Smooth muscle cell (in vitro differentiated cells): ENCODE measurements around the gene ADH1C. TPM values are rescaled to one million over a fixed set of nuclear protein-coding genes. Genes with fewer than 3 reads are reported as not detected.

ENCODE experiments used
- DNase-seq: peaks from one replicate; lab custom pipeline; 2025; ENCODE audit not compliant: unreplicated experiment; lab: John Stamatoyannopoulos, UW
- H2AFZ ChIP-seq: fragments of 200-600 bp; sonication (generic); 2 replicates; pipeline ENCODE4 v1.6.0; 2016; ENCODE audit warnings: antibody characterized with exemption, low read depth, mild to moderate bottlenecking
- H3F3A ChIP-seq: fragments of 200-600 bp; sonication (generic); 2 replicates; pipeline ENCODE4 v1.6.0; 2017; ENCODE audit warnings: antibody characterized with exemption, low read depth
- H3K27ac ChIP-seq: fragments of 200-600 bp; sonication (generic); 2 replicates; pipeline ENCODE4 v1.5.1; 2016; ENCODE audit warnings: low read depth, mild to moderate bottlenecking
- H3K27me3 ChIP-seq: fragments of 200-600 bp; sonication (generic); 2 replicates; pipeline ENCODE4 v1.6.1; 2016; ENCODE audit warnings: low read depth, mild to moderate bottlenecking
- H3K36me3 ChIP-seq: fragments of 200-600 bp; sonication (generic); 2 replicates; pipeline ENCODE4 v1.5.1; 2016; ENCODE audit warnings: low read depth
- H3K4me1 ChIP-seq: fragments of 200-600 bp; sonication (generic); 2 replicates; pipeline ENCODE4 v1.5.1; 2016; ENCODE audit warnings: low read depth
- H3K4me2 ChIP-seq: fragments of 200-600 bp; sonication (generic); 2 replicates; pipeline ENCODE4 v1.6.0; 2016; ENCODE audit warnings: mild to moderate bottlenecking
- H3K4me3 ChIP-seq: fragments of 200-600 bp; sonication (generic); 2 replicates; pipeline ENCODE4 v1.5.1; 2016; ENCODE audit warnings: mild to moderate bottlenecking
- H3K79me2 ChIP-seq: fragments of 200-600 bp; sonication (generic); 2 replicates; pipeline ENCODE4 v1.6.0; 2016; ENCODE audit warnings: low read depth, mild to moderate bottlenecking
- H3K9ac ChIP-seq: fragments of 200-600 bp; sonication (generic); 2 replicates; pipeline ENCODE4 v1.6.0; 2016; ENCODE audit warnings: low read depth
- H3K9me3 ChIP-seq: fragments of 200-600 bp; sonication (generic); replicated peaks from 2 replicates; pipeline ENCODE4 v1.5.1; 2016; ENCODE audit warnings: low read depth
- H4K20me1 ChIP-seq: fragments of 200-600 bp; sonication (generic); 2 replicates; pipeline ENCODE4 v1.6.0; 2016; ENCODE audit warnings: low read depth
- CTCF ChIP-seq: fragments of 200-600 bp; sonication (generic); IDR thresholded peaks from 2 replicates; pipeline ENCODE4 v1.5.1; 2017; ENCODE audit warnings: borderline replicate concordance, mild to moderate bottlenecking, antibody characterized with exemption; ENCODE audit not compliant: insufficient read depth, poor library complexity, severe bottlenecking
- WGBS: methylation state at CpG from one replicate; pipeline ENCODE4 v1.1.7; 2016; ENCODE audit warnings: low lambda C conversion rate; 5-methylcytosine and 5-hydroxymethylcytosine counted together
- polyA plus RNA-seq: library from polyadenylated mRNA; unstranded; fragments of >200 nt; fragmentation: Nextera tagmentation; extraction: Ambion mirVana; gene quantifications from 2 replicates; pipeline ENCODE4 v1.2.1, GENCODE V29; 2016
- total RNA-seq: library from RNA; depleted of rRNA; stranded (reverse); fragments of >200 nt; gene quantifications from 2 replicates; pipeline ENCODE4 v1.2.3, GENCODE V29; 2014

Gene ADH1C
- total and polyA plus RNA-seq, 2 experiments from 2014 or later: not detected

- DNase-seq: no peak
- no peaks in the 10 kb centered on the region for H3F3A ChIP-seq
- H3K79me2 ChIP-seq: no peaks in the 10 kb centered on the region
- H3K4me1 ChIP-seq: no peaks in the 10 kb centered on the region
- no peaks in the 10 kb centered on the region for H3K36me3 ChIP-seq
- 89% methylated on average over 3 of the region's 3 CpGs for WGBS
- H3K4me2 ChIP-seq: no peak within 1 kb of the TSS
- H3K9me3 ChIP-seq: no peaks in the 10 kb centered on the region
- no peak within 1 kb of the TSS for H3K4me3 ChIP-seq
- H4K20me1 ChIP-seq: no peaks in the 10 kb centered on the region
- H3K27me3 ChIP-seq: no peaks in the 10 kb centered on the region
- H2AFZ ChIP-seq: no peak within 1 kb of the TSS
- H3K9ac ChIP-seq: no peak within 1 kb of the TSS
- no peak within 1 kb of the TSS for H3K27ac ChIP-seq
- no peak for TF ChIP-seq CTCF
These were observed 61.4 kb downstream of the ADH1C start, which contains the start of gene ADH1A for GRCh38 chr4:99290848-99291786. Gene ADH1A (minus strand): TSS chr4:99290985. CDS start chr4:99290914, 71 bp downstream.

Other genes starting within 250 kb of the ADH1C start
- gene ADH4, start 208.4 kb downstream of the ADH1C start, total RNA-seq: not detected in 2 replicates
- gene ADH4, start 208.4 kb downstream of the ADH1C start, polyA plus RNA-seq: not detected in 2 replicates
- gene ADH6, start 133.5 kb downstream of the ADH1C start, total RNA-seq: not detected in 2 replicates
- gene ADH6, start 133.5 kb downstream of the ADH1C start, polyA plus RNA-seq: 0.15 and 0.22 TPM in 2 replicates
- not detected in 2 replicates for gene ADH1A, start 61.8 kb downstream of the ADH1C start, total RNA-seq
- not detected in 2 replicates for gene ADH1A, start 61.8 kb downstream of the ADH1C start, polyA plus RNA-seq
- not detected in 2 replicates for gene ADH1B, start 31.3 kb downstream of the ADH1C start, total RNA-seq
- not detected in 2 replicates for gene ADH1B, start 31.3 kb downstream of the ADH1C start, polyA plus RNA-seq
- gene ADH7, start 82.6 kb upstream of the ADH1C start, total RNA-seq: not detected in 2 replicates
- not detected in 2 replicates for gene ADH7, start 82.6 kb upstream of the ADH1C start, polyA plus RNA-seq
- not detected in 2 replicates for gene C4orf17, start 158.3 kb upstream of the ADH1C start, total RNA-seq
- gene C4orf17, start 158.3 kb upstream of the ADH1C start, polyA plus RNA-seq: not detected in 2 replicates
- 4.6 and 7.3 TPM in 2 replicates for gene TRMT10A, start 211.3 kb upstream of the ADH1C start, total RNA-seq
- gene TRMT10A, start 211.3 kb upstream of the ADH1C start, polyA plus RNA-seq: 1.7 and 4.0 TPM in 2 replicates
- 0.13 and 0.31 TPM in 2 replicates for gene MTTP, start 222.1 kb upstream of the ADH1C start, total RNA-seq
- 0.05 TPM in 1 of 2 replicates, not detected in the other for gene MTTP, start 222.1 kb upstream of the ADH1C start, polyA plus RNA-seq